Activated CD4-positive, CD25-positive, alpha-beta regulatory T cell treated with anti-CD3 and anti-CD28 coated beads, Interleukin-2, amount 50 U/mL, for 24 hours (primary cell): Measurements from ENCODE around the gene B3GALT4.
"Not testable (repeated sequence)": the region's sequence is repeated elsewhere in the genome, so short reads cannot be mapped to it uniquely, and the experiment has no call there.

ENCODE experiments used
- ATAC-seq, 2 donors: fragments of 150-1000 bp; cut with Tn5 transposase; one replicate each; pipeline ENCODE4 v1.10.0; 2021; ENCODE audit warnings: mild to moderate bottlenecking in 1 of 2, moderate library complexity in 1 of 2

The B3GALT4 gene

GRCh38 chr6:33272275-33273128, 4.4 kb upstream of the B3GALT4 start:
- peak; percentile 8 to 12 for ATAC-seq

GRCh38 chr6:33273129-33273923, 3.6 kb upstream of the B3GALT4 start:
- no peak for ATAC-seq

GRCh38 chr6:33273924-33274902, 2.7 kb upstream of the B3GALT4 start:
- no peak for ATAC-seq

GRCh38 chr6:33275795-33276580, 935 bp upstream of the B3GALT4 start:
- not testable (repeated sequence) for ATAC-seq

GRCh38 chr6:33276581-33276863, 401 bp upstream of the B3GALT4 start:
- no peak for ATAC-seq

GRCh38 chr6:33277663-33278391, 904 bp downstream of the B3GALT4 start:
- peak; percentile 5 to 17 for ATAC-seq

GRCh38 chr6:33278392-33278741, 1.4 kb downstream of the B3GALT4 start:
- ATAC-seq = no peak

- no peak for ATAC-seq
Measured at GRCh38 chr6:33278810-33279209, 1.9 kb downstream of the B3GALT4 start.

GRCh38 chr6:33279257-33279695, 2.4 kb downstream of the B3GALT4 start:
- no peak for ATAC-seq

- ATAC-seq = no peak
Measured at GRCh38 chr6:33279971-33280511, 3.1 kb downstream of the B3GALT4 start.

- ATAC-seq = no peak
Measured at GRCh38 chr6:33280539-33280938, 3.6 kb downstream of the B3GALT4 start.

GRCh38 chr6:33285214-33285613, 8.3 kb downstream of the B3GALT4 start:
- ATAC-seq = not testable (repeated sequence)

- ATAC-seq = no peak
Measured at GRCh38 chr6:33286946-33287914, 10.3 kb downstream of the B3GALT4 start.

- ATAC-seq = no peak
Measured at GRCh38 chr6:33288141-33288920, 11.4 kb downstream of the B3GALT4 start.

GRCh38 chr6:33288921-33289783, 12.2 kb downstream of the B3GALT4 start, which contains the start of the genes PFDN6 and WDR46:
Gene PFDN6, plus strand, starts transcription at chr6:33289601. Its CDS starts 256 bp downstream, at chr6:33289857.
Gene WDR46, minus strand, starts transcription at chr6:33289239. Its CDS starts 69 bp downstream, at chr6:33289170.
- peak; percentile 97 to 98 for ATAC-seq

- ATAC-seq = peak; percentile 1 to 6
Measured at GRCh38 chr6:33289784-33290315, 12.9 kb downstream of the B3GALT4 start.

GRCh38 chr6:33290459-33290858, 13.5 kb downstream of the B3GALT4 start:
- no peak for ATAC-seq
